DLD1 (cell line): ENCODE data around the gene SNX25.
"Not testable (repeated sequence)": the region's sequence is repeated elsewhere in the genome, so short reads cannot be mapped to it uniquely, and the experiment has no call there.

Experiments used
- in situ Hi-C: cut with HindIII; loops from 2 replicates; pipeline ENCODE4 v1.10.0; 2017; ENCODE audit warnings: low sequenced_read_pairs

SNX25 gene

DNA sequence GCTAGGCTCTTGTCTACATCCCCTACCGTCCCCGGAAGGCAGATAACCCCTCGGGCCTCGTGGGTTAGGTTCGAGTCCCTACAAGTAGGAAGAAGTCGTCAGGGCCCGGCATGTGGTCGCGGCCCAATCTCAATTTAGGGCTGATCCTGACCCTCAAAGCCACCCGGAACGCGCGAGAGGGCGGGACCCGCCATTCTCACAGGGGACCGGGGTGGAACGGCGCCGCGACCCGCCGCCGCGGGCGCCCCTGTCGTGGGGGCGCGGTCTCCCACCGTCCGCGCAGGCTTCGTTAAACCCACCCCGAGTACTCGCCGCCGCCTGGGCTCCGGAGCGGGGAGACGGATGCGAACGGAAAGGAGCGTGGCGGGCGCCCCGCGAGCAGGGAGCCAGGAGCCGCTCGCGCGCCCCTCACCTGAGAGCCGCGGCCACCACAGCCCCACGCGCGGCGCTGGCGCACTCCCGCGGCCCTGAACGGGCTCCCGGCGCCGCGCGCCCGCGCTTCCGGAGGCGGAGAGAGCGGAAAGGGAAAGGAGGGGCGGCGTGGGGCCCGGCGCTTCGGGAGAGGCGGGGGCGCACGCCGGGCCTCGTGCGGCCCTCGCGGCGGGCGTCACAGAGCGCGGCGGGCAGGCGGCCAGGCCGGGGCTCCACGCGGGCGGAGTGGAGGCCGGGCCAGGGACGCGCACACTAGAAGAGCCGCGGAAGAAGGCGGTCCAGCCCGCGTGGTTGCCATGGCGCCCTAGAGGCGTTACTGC lies 5.7 kb upstream of the SNX25 start, which contains the start of gene CFAP97:
Gene CFAP97, minus strand, starts transcription at position 515 of the 752 bp plus-strand sequence. CDS start 12,804 bp downstream, outside the sequence.
- in situ Hi-C loops, result no loop called here

DNA sequence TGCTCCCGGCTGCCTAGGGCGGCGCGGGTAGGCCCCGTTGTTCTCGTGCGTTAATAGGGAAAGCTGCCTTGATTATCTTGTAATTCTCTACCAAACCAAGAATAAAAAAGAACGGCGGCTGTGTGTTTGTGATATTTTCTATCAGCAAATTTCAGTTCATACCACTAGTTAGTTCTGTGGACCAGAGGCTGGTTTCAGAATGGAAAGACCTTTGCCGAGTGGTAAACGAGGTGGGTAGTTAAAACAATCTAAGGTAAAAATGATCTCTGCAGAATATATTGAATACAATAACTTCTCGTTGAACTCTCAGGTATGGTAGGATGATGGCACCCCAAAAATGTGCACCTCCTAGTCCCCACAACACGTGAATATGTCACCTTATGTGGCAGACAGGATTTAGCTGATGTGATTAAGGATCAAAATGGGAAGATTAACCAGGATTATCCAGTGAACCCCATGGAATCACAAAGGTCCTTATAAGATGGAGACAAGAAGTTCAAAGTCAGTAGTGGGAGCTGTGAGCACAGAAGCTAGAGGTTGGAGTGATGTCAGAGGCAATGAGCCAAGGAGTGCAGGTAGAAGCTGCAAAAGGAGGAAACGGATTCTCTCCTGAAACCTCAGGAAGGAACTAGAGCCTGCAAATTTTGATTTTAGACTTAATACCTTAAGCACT lies 5.0 kb upstream of the SNX25 start:
- in situ Hi-C loops, result no loop called here

DNA sequence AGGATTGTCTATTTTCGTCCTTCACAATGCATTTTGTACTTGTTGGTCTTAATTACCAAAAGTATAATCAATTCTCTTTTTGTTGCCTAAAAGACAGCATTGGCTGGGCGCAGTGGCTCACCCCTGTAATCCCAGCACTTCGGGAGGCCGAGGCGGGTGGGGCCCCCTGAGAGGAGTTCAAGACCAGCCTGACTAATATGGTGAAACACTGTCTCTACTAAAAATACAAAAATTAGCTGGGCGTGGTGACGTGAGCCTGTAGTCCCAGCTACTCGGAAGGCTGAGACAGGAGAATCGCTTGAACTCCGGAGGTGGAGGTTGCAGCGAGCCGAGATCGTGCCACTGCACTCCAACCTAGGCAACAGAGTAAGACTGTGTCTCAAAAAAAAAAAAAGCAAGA lies 4.3 kb upstream of the SNX25 start:
- in situ Hi-C loops, result not testable (repeated sequence)

DNA sequence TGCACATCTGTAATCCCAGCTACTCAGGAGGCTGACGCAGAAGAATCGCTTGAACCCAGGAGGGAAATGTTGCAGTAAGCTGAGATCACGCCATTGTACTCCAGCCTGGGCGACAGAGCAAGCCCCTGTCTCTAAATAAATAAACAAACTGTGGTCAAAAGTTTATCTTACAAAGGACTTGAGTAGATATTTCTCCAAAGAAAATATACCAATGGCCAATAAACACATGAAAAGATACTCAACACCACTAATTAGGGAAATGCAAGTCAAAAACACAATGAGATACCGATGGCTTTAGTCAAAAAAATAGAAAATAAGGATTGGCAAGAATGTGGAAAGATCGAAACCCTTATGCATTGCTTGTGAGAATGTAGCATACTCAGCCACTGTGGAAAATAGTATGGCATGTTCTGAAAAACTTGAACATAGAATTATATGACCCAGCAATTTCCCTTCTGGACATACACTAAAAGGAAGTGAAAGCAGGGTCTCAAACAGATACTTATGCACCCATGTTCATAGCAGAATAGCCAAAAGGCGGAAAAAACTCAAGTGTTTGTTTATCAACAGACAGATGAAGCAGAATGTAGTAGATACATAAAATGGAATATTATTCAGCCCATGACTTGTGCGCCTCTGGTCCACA lies 3.6 kb upstream of the SNX25 start:
- in situ Hi-C loops, result no loop called here

DNA sequence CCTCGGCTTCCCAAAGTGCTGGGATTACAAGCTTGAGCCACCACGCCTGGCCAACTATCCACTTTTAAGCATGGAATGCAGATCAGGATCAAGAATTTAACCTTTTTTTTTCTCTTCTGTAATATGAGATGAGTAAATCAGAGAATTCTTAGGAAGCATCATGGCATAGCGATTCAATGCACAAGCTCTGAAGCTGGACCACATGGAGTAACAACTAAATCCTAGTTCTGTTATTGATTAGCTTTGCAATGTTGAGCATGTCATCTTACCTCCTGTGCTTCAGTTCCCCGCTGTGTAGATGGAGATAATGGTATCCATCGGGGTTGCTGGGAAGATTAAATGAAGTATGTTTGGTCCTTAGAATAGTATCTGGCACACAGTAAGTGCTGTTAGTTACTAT lies 1.9 kb upstream of the SNX25 start:
- in situ Hi-C loops, result no loop called here

DNA sequence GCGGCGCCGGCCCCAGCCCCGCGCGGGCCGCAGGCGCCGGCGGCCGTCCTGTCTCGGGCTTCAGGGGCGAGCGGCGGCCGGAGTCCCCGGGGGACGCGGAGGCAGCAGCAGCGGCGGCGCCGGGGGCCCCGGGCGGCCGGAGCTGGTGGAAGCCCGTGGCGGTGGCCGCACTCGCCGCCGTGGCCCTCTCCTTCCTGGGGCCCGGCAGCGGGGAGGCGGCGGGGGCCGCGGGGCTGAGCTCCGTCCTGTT lies 379 bp downstream of the SNX25 start:
- in situ Hi-C loops, result not testable (repeated sequence)

DNA sequence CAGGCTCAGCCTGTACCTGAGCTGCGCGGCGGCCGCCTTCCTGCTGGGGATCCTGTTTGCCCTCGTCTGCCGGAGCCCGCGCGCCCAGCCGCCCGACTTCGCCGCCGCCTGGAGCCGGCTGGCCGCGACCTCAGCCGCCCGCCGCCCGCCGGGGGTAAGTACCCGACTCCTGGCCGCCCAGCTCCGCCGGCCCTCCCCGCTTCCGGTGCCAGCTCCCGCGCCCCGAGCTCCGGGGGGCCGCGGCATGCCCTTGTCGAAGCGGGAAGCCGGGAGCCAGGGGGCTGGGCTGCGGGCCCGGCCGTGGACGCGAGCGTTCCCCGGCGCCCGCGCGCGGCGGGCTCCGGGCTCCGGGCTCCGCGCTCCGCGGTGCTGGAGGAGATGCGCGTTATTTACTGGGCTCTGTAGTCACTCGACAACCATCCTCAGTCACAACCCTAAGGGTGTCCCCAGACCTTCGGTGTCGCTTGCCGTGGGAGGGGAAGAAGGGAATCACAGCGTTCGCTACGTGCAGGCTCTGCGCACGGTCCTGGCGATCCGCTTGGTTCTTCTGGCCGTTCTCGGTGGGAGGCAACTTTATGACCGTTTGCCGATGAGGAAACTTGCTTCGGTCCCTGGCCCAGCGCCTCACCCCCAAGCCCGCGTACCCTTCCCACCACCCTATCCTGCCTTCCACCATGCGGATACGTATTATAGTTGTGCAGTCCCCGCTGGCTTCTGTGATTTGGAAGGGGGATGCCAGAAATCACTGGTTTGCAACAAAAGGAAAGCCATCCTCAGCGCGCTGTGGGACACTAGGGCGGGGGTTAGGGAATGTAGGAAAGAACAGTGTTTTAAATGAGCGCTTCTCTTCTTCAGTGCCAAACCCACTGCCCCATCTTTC lies 944 bp downstream of the SNX25 start:
- in situ Hi-C loops, result no loop called here

DNA sequence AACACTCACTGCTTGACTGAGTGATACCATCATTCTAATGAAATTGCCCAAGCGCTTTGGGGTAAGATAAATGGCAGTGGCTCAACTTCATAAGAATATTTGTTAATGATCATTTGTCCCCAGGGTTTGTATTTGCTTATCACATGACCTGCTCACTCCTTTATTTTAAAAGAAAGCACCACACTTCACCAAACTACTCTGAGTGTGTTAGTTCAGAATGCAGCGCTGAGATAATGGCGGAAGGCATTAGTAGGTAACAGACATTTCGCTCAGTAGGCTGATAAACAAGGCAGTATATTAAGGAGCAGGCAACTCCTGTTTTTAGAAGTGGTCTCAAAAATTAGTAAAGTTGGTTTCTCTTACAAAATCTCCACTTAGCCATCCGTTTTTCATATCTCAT lies 1.6 kb downstream of the SNX25 start:
- in situ Hi-C loops, result no loop called here

DNA sequence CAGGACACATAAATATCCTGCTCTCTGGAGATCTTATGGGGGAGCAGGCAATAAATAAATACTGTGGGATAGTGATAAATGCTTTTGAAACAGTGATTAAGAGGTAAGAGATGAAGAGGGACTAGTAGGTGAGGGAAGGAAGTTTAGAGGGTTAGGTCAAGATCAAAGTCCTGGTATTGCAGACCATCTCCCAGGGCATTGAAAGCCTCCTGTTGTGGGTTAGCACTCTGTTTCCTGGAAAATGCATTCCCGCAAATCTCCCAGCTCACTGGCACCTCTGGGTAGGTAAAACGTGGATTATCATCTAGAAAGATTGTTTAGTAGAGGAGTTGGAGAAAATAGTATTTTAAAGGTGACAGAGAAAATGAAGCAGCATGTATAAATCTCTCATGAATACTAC lies 2.2 kb downstream of the SNX25 start:
- in situ Hi-C loops, result no loop called here

DNA sequence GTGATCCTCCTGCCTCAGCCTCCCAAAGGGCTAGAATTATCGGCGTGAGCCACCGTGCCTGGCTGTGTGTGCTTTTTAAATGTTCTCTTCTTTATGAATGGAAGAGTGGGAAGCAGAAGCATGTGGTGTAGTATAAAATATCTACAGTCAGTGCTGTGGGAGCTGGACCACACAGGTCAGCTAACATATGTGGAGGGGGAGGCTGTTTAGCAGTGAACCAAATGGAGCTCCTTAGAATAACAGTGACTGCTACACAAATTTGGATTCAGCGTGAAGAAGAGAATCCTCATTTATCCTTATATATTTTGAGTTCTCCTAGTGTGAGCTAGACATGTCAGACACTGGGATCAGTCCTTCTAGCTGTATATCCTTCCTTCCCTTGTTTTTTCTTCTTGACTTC lies 3.2 kb downstream of the SNX25 start:
- in situ Hi-C loops, result no loop called here

DNA sequence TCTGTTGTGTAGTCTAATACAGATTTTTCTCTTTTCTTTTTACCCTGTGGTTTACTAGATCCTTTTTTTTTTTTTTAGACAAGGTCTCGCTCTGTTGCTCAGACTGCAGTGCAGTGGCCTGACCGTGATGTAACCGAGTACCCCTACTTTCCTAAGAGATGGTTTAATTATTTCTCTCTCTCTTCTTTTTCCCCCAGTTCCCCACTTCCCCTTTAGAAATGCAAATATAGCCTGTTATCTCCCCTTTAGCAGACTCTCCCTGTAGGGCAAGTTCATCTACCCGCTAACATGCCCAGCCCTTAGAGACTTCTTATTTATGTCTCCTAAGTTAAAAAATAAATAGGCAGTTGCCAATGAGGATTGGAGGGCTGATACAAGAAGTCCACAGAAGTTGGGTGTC lies 4.5 kb downstream of the SNX25 start:
- in situ Hi-C loops, result no loop called here

DNA sequence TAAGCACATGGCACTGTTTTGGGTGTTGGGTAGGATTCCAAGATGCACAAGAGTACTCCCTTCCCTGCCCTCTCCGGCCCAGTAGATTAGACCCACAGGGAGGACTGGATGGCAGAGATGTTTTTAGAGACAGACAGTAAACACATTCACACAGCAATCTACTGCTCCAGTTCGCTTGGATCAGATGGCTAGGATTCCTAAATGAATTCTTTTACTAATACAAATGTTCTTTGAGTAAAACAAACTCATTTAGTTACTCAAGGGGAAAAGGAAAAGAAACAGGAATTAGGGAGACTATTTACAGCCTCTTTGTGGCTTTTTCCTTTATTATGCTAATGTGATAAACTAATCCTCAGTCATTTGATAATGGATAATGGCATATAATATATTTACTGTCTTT lies 5.9 kb downstream of the SNX25 start:
- in situ Hi-C loops, result no loop called here

DNA sequence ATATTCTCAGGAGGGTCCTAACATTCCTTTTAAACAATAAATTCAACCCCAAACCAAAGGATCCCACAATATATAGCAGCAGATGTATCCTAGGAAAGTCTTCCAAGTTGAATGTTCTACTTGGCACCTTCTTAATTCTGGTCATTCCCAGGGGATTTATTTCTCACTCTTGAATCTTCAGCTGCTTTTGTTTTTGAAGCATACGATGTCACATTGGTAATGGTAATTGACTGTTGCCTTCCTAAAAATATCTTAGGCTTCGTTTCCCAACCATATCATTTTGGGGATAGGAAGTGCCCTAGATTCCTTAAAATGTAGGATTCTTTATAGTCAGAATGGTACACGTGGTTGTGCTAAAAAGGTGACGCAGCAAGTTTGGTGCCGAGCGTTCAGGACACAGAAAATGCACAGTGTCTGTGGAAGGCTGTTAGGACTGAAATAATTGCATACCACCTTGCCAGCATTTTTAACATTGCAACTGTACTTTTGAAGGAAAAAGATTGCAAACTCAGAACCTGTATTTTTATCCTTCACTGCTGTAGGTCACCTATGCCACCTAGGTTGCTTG lies 8.1 kb downstream of the SNX25 start:
- in situ Hi-C loops, result no loop called here

DNA sequence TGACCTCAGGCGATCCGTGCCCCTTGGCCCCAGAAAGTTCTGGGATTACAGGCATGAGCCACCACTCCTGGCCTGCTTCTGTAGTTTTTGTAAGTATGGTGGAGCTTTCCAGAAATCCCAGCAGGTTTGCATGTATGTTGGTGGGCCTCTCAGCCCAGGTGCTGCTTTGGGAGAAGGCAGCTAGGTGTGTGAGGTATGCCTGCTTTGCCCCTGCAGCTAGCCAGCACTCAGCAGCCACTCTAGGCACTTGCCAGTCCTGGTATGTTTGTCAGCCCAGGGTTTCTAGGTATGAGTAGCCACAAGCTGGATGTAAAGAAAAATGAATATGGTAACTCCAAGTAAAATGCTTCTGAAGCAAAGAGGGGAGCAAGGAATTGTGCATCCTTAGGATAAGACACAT lies 8.9 kb downstream of the SNX25 start:
- in situ Hi-C loops, result no loop called here

DNA sequence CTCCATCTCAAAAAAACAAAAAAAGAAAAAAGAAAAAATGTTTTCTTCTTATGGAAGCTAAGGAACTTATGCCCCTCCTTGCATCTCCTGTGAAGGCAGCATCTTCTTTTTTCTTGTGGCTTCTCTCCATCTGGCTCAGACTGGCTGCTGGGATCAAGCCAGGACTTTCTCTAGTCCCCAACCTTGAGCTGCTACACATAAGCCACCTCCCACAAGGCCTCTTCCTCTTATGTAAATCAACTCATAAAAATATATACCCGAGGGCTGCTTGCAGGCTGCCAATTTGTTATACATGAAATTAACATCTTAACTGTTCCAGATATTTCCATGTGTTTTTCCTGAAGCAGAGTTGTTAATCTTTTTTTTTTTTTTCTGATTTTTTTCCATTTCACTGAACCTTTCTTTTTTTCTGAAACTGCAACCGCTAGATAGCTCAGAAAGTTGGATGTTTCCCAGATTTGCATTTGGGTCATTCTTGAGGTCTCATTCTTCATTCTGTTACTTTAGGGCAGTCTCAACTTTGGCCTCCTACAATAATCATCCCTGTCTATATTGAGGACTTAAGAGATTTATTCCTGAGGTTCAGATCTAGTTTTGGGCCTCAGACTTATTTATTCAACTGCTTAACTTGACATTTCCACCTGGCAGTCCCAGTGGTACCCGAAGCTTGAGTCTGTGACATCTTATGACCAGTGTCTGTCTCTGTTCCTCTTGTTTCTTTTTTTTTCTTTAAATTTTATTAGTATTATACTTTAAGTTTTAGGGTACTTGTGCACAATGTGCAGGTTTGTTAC lies 10.3 kb downstream of the SNX25 start:
- in situ Hi-C loops, result no loop called here

DNA sequence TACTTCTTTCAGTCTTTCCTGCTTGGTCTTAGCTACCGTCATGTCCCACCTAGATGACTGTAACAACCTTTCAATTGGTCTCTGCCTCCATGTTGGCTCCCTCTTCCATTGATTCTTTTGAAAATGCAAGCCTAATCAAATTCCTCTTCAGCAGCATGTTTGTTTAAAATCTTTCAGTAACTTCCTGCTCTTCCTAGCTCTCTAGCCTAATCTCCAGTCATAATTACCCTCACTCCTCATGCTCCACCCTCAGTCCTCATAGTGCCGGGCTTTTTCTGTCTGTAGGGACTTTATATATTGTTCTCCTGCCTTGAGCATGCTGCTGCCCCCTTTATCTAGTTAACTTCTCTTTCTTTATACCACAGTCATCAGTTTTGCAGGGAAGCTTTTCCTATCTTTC lies 12.1 kb downstream of the SNX25 start:
- in situ Hi-C loops, result no loop called here

DNA sequence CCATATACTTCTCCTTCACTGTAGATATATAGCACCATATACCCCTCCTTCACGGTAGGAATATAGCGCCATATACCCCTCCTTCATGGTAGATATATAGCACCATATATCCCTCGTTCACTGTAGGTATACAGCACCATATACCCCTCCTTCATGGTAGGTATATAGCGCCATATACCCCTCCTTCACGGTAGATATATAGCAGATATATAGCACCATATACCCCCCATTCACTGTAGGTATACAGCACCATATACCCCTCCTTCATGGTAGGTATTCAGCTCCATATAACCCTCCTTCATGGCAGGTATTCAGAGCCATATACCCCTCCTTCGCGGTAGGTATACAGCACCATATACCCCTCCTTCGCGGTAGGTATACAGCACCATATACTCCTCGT lies 12.5 kb downstream of the SNX25 start:
- in situ Hi-C loops, result no loop called here

DNA sequence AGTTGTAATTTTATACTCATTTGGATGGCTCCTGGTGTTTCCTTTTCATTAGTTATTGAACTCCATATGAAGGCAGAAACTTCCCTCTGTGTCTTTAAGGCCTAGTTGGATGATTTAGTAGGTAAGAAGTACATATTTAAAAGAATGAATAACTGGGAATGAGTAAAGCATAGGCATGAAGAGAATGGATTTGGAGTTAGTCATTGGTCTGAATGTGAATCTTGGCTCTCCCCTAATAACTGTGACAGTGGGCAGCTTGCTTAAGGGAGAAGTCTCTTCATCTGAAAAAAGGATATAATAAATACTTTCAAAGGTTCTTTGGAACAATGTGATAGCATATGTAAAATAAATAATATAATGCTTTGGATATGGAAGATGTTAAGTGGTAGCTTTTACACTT lies 13.2 kb downstream of the SNX25 start:
- in situ Hi-C loops, result no loop called here

DNA sequence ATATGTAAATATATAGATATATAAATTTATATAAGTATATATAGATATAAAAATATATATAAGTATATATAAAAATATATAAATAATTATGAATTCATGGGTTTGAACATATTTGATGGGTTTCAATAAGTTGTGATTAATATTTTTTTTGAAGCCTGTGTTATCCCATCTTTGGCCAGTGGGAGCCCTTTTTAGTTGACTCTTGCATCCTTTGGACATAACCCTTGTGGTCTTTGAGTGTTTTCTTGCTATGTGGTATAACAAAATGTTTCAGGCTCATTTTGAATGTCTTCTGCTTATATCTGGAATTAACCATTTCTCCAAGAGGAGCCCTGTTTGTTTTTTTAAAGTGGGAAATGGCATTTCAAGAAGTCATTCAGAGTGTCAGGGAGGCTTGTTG lies 15.2 kb downstream of the SNX25 start:
- in situ Hi-C loops, result no loop called here

DNA sequence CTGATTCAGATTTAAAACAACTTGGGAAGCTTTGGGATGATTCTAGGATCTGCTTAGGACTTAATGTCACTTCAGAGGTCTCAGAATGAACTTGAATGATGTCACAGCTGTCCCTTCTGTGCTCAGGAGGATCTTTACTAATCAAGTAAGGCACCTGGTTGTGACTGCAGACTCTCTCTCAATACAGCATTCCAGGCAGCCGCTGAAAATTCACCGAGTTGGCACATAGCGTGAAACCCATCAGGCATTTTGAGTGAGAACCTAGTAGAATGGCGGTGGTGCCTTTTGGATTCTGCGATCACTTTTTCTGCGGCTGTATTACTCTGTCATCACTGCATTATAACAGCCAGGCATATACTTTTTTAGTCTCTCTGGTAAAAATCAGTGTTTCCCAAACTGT lies 16.5 kb downstream of the SNX25 start:
- in situ Hi-C loops, result no loop called here
